Memory B cell (primary cell): ENCODE measurements around the gene TROAP.
"Not testable (repeated sequence)": the region's sequence is repeated elsewhere in the genome, so short reads cannot be mapped to it uniquely, and the experiment has no call there.

Experiments used
- ATAC-seq: fragments of 150-1000 bp; cut with Tn5 transposase; 2 replicates; pipeline ENCODE4 v1.10.0; 2021; ENCODE audit warnings: low read depth, mild to moderate bottlenecking, moderate library complexity
- DNase-seq, 2 donors: peaks; one replicate each; pipeline ENCODE4 v3.0.0; 2022; ENCODE audit warnings: low spot score in 2 of 2
- H3K27ac Mint-ChIP-seq: one replicate; pipeline ENCODE4 v1.8.0; 2022; ENCODE audit warnings: mild to moderate bottlenecking, moderate library complexity, mixed read lengths
- H3K27me3 Mint-ChIP-seq: one replicate; pipeline ENCODE4 v1.8.0; 2022; ENCODE audit warnings: mixed read lengths
- H3K36me3 Mint-ChIP-seq: one replicate; pipeline ENCODE4 v1.8.0; 2022; ENCODE audit warnings: mild to moderate bottlenecking, mixed read lengths
- H3K4me1 Mint-ChIP-seq: one replicate; pipeline ENCODE4 v1.8.0; 2022; ENCODE audit warnings: mixed read lengths
- H3K4me3 Mint-ChIP-seq: one replicate; pipeline ENCODE4 v1.8.0; 2022; ENCODE audit warnings: mild to moderate bottlenecking, moderate library complexity, mixed read lengths
- H3K9me3 Mint-ChIP-seq: one replicate; pipeline ENCODE4 v1.8.0; 2022; ENCODE audit warnings: mixed read lengths

The TROAP gene

GRCh38 chr12:49330631-49331379, 7.8 kb downstream of the TROAP start:
- no peaks in the 10 kb centered on the region for H3K36me3 Mint-ChIP-seq
- H3K27me3 Mint-ChIP-seq: peaks cover 22% of the 10 kb centered on the region
- H3K27ac Mint-ChIP-seq: no peak overlapping the region
- no peak overlapping the region for H3K4me3 Mint-ChIP-seq
- no peaks in the 10 kb centered on the region for H3K9me3 Mint-ChIP-seq
- ATAC-seq (no peak), DNase-seq (no peak)
- peaks cover 6% of the 10 kb centered on the region for H3K4me1 Mint-ChIP-seq

GRCh38 chr12:49331380-49332222, 8.5 kb downstream of the TROAP start:
- peak; percentile 39 for ATAC-seq

DNA sequence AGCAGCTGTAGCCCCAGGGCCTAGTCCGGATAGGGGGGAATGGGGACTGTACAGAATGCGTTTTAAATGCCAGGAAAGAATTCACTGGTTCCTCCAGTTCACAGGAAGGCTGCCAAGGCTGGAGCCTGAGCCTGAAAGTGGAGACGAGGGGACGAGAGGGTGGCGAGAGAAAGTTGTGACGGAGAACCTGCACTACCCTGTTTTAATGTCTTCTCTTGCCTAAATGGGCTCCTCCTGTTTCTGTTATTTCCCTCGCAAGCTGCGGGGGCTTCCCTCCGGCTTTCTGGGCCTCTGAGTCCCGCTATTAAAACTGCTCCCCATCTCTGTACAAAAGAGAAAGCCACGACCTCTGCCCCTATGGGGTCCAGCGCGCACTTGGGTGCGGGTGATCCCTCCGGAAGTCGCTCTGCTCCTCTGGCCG, 9.4 kb downstream of the TROAP start:
- Mint-ChIP-seq H3K36me3 (no peaks in the 10 kb centered on the region), H3K27ac (no peak overlapping the region), H3K27me3 (peaks cover 26% of the 10 kb centered on the region), H3K4me1 (peaks cover 8% of the 10 kb centered on the region), H3K4me3 (no peak overlapping the region), H3K9me3 (no peaks in the 10 kb centered on the region)
- DNase-seq: no peak
- ATAC-seq: no peak

More at GRCh38 chr12:49331380-49332222, 8.5 kb downstream of the TROAP start:
- no peak overlapping the region for H3K27ac Mint-ChIP-seq
- no peaks in the 10 kb centered on the region for H3K36me3 Mint-ChIP-seq
- H3K27me3 Mint-ChIP-seq: peaks cover 22% of the 10 kb centered on the region
- no peak overlapping the region for H3K4me3 Mint-ChIP-seq
- H3K9me3 Mint-ChIP-seq: no peaks in the 10 kb centered on the region
- no peak for DNase-seq
- peaks cover 6% of the 10 kb centered on the region for H3K4me1 Mint-ChIP-seq

DNA sequence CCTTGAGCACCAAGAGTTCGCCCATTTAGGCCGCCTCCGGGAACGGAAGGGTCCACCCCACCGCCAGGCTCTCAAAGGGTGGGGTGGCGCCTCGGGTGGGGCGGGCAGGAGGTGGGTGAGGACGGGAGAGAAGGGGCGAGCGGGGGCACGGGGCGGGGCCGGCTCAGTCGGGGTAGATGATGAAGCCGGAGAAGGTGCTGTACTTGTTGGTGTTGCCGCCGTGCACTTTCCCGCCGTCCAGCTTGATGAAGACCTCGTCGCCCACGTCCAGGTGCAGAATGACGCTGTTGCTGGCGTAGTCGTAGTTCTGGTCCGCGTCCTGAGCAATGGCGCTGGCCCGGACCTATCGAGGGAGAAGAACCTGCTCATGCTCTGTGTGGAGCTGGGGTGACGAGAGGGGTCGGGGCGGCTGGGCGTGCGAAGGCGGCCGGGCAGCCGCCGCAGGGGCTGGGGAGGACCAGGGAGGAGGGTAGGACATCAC, 9.9 kb downstream of the TROAP start:
- Mint-ChIP-seq H3K4me1 (peaks cover 13% of the 10 kb centered on the region), H3K4me3 (peak overlapping the region; percentile 69), H3K9me3 (no peaks in the 10 kb centered on the region), H3K27me3 (peaks cover 31% of the 10 kb centered on the region), H3K27ac (no peak overlapping the region), H3K36me3 (no peaks in the 10 kb centered on the region)
- no peak for DNase-seq
- ATAC-seq: no peak

DNA sequence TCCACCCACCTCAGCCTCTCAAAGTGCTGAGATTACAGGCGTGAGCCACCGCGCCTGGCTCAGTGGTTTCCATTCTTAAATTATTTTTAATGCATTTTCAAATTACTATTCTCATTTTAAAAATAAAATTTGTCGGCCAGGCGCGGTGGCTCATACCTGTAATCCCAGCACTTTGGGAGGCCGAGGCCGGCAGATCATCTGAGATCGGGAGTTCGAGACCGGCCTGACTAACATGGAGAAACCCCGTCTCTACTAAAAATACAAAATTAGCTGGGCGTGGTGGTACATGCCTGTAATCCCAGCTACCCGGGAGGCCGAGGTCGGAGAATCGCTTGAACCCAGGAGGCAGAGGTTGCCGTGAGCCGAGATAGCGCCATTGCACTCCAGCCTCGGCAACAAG, 10.7 kb downstream of the TROAP start:
- not testable (repeated sequence) for H3K36me3 Mint-ChIP-seq, H3K4me3 Mint-ChIP-seq, ATAC-seq, H3K9me3 Mint-ChIP-seq, H3K27ac Mint-ChIP-seq, DNase-seq
- peaks cover 31% of the 10 kb centered on the region for H3K27me3 Mint-ChIP-seq
- H3K4me1 Mint-ChIP-seq: peaks cover 14% of the 10 kb centered on the region

DNA sequence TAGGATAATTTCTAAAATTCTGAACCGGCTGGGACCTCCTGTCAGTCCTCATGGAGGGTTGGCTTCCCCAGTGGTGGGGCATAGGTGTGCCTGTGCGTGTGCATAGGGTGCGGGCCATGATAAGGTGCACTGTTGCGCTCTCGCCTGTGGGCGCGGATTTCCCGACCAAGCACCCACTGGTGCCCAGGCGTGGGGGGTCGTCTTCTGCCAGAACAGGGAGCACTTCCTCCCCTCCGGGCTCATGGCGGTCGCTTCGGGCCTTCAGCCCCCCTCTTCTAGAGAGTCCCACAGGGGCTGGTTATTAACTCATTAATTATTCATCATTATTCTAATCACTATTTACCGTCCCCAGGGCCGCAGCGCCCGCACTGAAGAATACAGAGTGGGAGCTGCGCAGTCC, 11.2 kb downstream of the TROAP start:
- H3K9me3 Mint-ChIP-seq: no peaks in the 10 kb centered on the region
- H3K27me3 Mint-ChIP-seq: peaks cover 31% of the 10 kb centered on the region
- H3K27ac Mint-ChIP-seq: no peak overlapping the region
- no peak overlapping the region for H3K4me3 Mint-ChIP-seq
- H3K36me3 Mint-ChIP-seq: no peaks in the 10 kb centered on the region
- peaks cover 14% of the 10 kb centered on the region for H3K4me1 Mint-ChIP-seq
- no peak for ATAC-seq
- no peak for DNase-seq

GRCh38 chr12:49334681-49335080, 11.6 kb downstream of the TROAP start:
- no peak for DNase-seq
- no peaks in the 10 kb centered on the region for H3K36me3 Mint-ChIP-seq
- no peaks in the 10 kb centered on the region for H3K9me3 Mint-ChIP-seq
- H3K27me3 Mint-ChIP-seq: peaks cover 33% of the 10 kb centered on the region
- no peak for ATAC-seq
- H3K4me3 Mint-ChIP-seq: no peak overlapping the region
- no peak overlapping the region for H3K27ac Mint-ChIP-seq
- H3K4me1 Mint-ChIP-seq: peaks cover 14% of the 10 kb centered on the region

DNA sequence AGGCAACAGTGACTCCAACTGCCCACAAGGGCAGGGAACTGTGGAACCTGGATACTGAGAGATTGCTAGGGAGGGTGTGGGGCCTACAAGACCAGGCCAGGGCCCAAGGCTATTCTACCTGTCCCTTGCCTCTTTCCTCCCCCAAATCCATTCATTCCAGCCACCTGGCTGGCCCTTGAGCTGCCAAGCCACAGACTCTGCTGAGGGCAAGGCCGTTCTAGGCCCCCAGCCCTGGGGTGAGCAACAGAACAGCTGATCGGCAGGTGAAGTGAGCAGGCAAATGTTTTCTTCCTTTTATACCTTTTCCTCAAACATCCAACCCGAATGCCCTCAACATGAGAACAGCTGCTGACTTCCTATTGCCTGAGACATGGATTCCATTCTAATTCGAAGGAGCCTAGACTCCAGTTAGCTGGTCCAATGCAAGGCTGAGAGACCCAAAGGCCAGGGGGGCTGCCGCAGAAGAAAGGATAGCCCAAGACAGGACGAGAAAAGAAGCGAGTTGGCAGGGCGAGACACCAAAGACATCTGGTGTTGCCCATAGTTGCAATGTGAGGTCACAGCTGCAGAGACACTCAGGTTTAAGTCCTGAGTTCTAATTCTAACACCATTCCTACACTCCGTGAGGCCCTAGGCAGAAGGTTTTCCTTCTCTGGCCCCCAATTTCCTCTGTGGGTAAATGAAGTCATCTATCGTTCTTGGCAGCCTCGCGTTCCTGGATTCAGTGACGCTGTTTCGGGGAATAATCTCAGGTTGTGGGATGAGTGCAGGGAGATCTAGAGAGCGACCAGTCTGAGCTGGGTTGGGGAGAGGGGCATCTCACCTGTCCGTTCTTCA, 12.3 kb downstream of the TROAP start:
- DNase-seq: no peak
- H3K36me3 Mint-ChIP-seq: no peaks in the 10 kb centered on the region
- H3K27ac Mint-ChIP-seq: no peak overlapping the region

GRCh38 chr12:49335955-49336644, 13.0 kb downstream of the TROAP start:
- peaks cover 30% of the 10 kb centered on the region for H3K27me3 Mint-ChIP-seq

More for the DNA sequence above, 12.3 kb downstream of the TROAP start:
- ATAC-seq: no peak
- Mint-ChIP-seq H3K4me3 (no peak overlapping the region), H3K27me3 (peaks cover 33% of the 10 kb centered on the region), H3K4me1 (peaks cover 14% of the 10 kb centered on the region), H3K9me3 (no peaks in the 10 kb centered on the region)

DNA sequence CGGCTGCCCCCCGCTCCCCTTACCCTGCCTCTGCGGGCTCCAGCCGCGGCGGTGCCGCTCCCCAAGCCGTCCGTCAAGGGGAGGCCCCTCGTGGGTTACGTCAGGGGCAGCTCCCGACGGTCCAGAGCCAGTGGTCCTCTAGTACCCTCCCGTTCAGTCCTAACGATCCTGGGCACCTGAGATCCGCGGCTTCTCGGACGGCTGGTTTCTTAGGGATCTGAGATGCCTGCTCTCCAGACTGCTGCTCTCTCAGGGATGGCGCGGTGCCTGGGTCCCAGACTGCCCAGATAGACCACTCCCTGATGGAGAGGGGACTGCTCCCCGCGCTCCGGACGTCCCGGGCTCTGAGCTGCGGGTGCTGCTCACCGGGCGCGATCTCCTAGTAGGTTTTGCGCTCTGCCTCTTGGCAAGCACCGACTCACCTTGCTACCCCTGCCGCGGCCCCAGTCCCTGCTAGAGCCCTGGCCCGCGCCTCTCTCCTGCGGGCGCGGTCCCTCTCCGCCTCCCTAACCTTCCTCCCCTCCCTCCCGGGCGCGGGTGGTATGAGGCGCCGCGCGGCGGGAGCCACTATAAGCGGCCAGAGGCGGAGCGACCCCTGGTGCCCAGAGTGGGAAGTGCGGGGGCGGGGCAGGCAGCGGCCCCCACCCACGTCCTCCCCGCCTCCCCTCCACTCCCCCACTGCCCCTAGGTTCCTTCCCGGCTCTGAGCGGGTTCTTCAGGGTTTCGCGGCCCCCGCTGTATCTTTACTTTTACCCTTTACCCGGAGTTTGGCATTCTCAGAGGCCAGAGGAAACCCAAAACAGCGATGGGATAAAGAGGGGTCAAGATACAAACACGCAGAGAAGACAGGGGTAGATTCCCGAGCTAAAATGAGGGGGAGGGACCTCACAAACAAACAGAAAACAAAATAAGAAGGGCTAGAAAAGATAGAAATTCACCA, 13.9 kb downstream of the TROAP start, which contains the start of gene C1QL4:
C1QL4 (minus strand) TSS at position 544 of the 940 bp plus-strand sequence. CDS start 711 bp downstream, outside the sequence.
- Mint-ChIP-seq H3K4me3 (peak within 1 kb of the TSS; percentile 40), H3K27me3 (peaks cover 28% of the 10 kb centered on the region), H3K36me3 (no peaks in the 10 kb centered on the region), H3K9me3 (no peaks in the 10 kb centered on the region), H3K4me1 (peaks cover 14% of the 10 kb centered on the region), H3K27ac (peak within 1 kb of the TSS; percentile 9)
- ATAC-seq (peak; percentile 86), DNase-seq (peak; percentile 93 to 99)

More at GRCh38 chr12:49335955-49336644, 13.0 kb downstream of the TROAP start:
- H3K4me3 Mint-ChIP-seq: no peak overlapping the region
- H3K4me1 Mint-ChIP-seq: peaks cover 14% of the 10 kb centered on the region
- H3K9me3 Mint-ChIP-seq: no peaks in the 10 kb centered on the region
- H3K36me3 Mint-ChIP-seq: no peaks in the 10 kb centered on the region
- DNase-seq: no peak
- no peak for ATAC-seq
- no peak overlapping the region for H3K27ac Mint-ChIP-seq

DNA sequence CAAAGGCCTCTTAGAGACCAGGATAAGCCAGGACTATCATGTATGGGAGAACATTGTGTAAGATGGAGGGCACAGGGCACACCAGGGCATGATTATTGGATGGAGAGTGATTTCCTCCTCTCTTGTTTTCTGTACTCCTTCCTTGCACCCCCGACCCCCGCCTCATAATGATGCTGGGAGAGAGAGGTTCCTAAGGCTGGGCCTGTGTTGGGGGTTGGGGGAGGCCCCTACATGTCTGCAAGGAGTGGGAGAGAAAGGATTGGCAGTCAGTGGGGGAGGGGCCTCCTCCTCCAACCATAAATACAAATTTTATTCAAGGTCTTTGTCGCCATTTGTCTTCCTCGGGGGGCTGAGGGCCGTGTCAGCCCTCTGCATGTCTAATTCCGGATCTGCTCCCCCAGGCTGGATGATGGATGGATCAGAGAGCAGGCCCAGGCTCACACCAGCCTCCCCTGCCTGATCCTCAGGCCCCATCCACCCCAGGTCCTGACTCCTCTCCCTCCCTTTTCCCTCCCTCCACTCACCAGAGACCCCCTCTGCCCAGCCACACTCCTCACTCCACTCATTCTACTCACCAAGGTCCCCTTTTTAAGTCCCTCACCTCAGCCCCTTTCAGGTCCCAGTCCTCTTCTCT, 15.9 kb downstream of the TROAP start:
- peaks cover 27% of the 10 kb centered on the region for H3K27me3 Mint-ChIP-seq
- H3K4me3 Mint-ChIP-seq: no peak overlapping the region
- no peak overlapping the region for H3K27ac Mint-ChIP-seq
- DNase-seq (no peak), ATAC-seq (no peak)
- H3K36me3 Mint-ChIP-seq: no peaks in the 10 kb centered on the region
- H3K4me1 Mint-ChIP-seq: peaks cover 18% of the 10 kb centered on the region
- no peaks in the 10 kb centered on the region for H3K9me3 Mint-ChIP-seq

DNA sequence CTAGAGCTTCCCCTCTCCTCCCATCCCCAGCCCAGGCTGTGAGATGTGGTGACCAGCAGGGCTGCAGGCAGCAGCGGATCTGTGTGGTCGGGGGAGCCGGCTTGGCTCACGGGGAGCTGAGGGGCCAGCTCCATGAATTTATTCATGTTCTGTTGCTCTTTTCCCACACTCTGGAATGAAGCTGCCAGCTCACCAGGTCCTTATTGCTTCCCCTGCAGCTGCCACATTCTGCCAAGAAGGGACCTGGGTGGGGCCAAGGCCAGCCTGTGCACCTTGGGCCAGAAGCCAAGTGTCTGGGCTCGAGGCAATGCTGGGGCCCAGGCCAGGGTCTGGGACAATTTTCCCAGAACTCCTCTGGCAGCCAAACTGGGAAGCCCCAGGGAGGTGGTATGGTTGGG, 16.4 kb downstream of the TROAP start:
- Mint-ChIP-seq H3K36me3 (no peaks in the 10 kb centered on the region), H3K4me1 (peaks cover 21% of the 10 kb centered on the region), H3K27ac (no peak overlapping the region), H3K9me3 (no peaks in the 10 kb centered on the region), H3K4me3 (no peak overlapping the region), H3K27me3 (peaks cover 26% of the 10 kb centered on the region)
- DNase-seq (no peak), ATAC-seq (no peak)
